LNCaP clone FGC (cell line): ENCODE data around the gene AMBRA1.
A peak's percentile ranks its signal among the peaks of the same experiment; 100 is the strongest.

Experiments
- DNase-seq: peaks from one replicate; pipeline ENCODE4 v3.0.0-alpha.2; 2011; ENCODE audit warnings: low read depth
- H3K4me3 ChIP-seq: 2 replicates; pipeline ENCODE4 v1.5.1; 2011; ENCODE audit warnings: mild to moderate bottlenecking, low read depth, low read length, control low read depth
- TF ChIP-seq, protein P1 (sequence below): IDR thresholded peaks from 2 replicates; pipeline ENCODE4 v1.5.1; 2012; ENCODE audit warnings: mild to moderate bottlenecking; ENCODE audit not compliant: control insufficient read depth, insufficient read depth; ENCODE audit errors: extremely low read depth

The AMBRA1 gene

DNA sequence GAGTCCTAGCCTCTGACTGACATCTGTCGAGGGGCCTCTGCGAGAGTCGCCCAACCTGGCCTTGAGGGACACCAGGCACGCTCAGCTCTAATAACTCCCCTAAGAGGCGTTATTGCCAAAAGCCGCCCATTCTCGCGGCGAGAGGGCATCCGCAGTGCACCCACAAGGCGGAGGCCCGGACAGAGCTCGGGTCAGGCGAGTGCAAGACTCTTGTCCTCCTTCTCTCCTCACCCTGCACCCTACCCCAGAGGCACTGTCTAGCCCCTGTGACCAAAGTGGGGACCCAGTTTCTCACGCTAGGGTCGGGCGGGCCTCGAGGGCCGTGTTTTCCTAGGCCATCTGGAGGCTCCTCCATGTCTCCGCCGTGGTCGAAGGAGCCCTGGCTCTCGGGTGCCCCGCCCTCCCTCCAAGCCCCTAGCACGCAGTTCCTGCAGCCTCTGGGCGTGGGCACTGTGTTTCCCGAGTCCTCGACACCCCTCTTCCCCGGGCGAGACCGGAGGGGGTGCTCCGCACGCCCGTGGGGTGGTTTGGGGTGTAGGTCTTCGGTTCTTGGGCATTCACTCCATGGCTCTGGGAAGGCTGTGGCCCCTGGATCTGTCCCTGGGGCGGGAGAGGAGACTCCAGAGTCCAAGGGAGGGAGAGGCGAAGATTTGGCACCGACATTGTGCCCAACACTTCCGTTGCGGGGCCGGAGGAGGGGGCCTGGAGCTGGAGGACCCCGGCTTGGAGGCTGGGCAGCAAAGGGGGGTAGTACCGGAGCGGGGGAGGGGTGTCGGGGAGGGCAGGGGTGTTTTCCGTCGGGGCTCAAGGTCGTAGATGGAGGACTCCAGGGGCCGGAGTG, 203.3 kb downstream of the AMBRA1 start:
- no peak overlapping the region for H3K4me3 ChIP-seq
- TF ChIP-seq, protein P1, sequence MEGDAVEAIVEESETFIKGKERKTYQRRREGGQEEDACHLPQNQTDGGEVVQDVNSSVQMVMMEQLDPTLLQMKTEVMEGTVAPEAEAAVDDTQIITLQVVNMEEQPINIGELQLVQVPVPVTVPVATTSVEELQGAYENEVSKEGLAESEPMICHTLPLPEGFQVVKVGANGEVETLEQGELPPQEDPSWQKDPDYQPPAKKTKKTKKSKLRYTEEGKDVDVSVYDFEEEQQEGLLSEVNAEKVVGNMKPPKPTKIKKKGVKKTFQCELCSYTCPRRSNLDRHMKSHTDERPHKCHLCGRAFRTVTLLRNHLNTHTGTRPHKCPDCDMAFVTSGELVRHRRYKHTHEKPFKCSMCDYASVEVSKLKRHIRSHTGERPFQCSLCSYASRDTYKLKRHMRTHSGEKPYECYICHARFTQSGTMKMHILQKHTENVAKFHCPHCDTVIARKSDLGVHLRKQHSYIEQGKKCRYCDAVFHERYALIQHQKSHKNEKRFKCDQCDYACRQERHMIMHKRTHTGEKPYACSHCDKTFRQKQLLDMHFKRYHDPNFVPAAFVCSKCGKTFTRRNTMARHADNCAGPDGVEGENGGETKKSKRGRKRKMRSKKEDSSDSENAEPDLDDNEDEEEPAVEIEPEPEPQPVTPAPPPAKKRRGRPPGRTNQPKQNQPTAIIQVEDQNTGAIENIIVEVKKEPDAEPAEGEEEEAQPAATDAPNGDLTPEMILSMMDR = no peak
- no peak for DNase-seq

DNA sequence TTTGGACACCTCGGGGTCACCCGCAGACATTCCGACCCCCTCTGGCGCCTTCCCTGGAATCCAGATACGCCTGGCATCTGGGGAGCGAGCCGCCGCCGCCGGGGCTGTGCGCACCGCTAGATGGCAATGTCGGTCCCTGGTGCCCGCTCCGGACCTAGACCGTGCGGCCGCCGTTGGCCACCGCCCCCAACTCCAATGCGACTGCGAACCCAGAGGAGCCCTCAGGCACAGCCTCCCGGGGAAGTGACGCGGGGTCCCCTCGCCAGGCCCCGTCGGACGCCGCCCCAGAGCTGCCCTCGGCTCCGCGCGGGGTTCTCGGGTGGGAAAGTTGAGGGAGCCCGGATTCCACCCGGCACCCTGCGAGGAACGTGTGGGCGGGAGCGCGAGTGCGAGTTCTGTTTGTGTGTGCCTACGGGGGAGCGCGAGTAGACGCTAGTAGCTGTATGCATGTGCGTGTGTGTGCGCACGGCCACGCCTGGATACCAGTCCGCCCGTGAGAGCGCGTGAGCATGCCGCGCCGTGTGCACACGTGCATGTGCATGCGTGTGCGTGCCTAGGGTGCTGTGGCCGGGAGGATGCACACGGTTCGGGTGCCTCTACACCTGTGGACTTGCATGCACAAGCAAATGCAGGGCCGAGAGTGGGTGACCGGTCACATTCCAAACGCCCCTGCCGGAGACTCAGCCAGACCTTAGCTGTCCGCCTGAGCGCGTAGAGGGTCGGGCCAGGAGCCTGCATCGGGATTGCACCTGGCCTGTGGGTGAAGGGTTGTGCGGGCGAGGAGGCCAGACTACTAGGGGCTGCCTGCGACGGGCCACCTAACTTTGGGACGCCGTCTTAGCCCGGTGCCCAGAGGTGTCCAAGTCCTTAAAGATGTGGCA, 204.1 kb downstream of the AMBRA1 start:
- TF ChIP-seq, protein P1 = peak; percentile 96
- H3K4me3 ChIP-seq = peak overlapping the region; percentile 46
- no peak for DNase-seq

DNA sequence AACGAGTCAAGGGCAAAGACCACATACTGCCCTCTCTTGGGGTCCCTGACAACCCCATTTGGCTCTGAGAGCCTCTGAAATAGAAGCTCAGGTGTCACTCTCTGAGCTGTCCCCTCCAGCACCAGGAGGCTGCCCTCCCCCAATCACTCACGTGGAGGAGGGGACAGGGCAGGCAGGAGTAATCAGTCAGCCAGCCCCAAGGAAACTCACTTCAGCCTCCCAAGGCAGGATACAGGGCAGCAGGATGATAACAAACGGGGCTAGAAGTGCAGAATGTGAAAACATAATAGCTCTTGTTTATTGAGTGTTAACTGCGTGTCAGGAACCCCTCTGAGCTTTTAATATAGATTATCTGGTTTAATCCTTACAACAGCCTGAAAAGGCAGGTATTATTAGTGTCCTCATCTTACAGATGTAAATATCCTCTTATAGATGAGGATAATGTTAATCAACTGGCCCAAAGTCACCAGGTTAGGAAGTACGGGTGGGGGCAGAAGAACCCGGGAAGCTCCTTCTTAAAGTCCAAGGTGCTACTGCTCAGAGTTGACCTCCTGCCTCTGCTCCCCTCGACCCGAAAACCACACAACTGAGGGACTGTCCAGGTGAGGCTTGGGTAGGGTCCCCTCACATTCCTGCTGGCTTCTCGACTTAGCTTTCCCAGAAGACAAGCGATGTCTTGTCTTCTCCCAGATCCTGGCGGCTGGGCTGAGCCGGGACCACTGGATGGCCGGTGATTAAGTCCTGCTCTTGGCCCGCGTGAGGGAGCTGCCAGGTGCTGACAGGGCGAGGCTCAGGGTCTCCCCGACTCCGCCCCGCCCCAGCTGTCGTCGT, 205.0 kb downstream of the AMBRA1 start:
- TF ChIP-seq, protein P1 = no peak
- no peak overlapping the region for H3K4me3 ChIP-seq
- no peak for DNase-seq

DNA sequence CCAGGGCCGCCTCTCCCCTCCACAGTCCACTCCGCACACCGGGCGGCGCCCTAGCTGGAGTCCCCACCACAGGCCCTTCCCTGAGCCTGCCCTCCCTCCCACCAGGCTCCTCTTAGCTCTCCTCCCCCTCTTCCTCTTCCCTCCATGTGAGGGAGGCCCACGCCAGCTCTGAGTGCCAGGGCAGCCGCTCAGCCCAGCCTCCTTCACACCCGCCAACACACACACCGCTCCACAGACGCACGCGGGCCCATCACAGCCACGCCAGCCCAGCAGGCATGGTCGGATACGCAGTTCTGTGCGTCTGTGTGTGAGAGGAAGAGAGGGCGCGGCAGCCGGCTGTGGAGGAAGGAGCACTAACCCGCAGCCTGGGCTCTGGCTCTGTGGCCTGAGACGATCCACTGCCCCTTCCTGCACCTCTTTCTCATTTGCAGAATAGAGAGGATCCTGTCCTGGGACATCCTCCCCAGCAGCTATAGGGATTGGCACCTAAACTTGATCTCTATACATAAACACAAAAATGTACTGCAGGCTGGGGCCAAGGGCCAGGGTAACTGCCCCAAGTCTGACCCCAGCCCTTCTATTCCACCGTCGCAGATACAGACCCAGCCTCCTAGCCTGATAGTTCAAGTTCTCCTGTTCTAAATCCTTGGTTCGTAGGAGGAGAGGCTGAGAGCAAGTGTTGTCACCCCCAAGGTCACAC, 205.8 kb downstream of the AMBRA1 start:
- no peak overlapping the region for H3K4me3 ChIP-seq
- no peak for DNase-seq
- TF ChIP-seq, protein P1 = no peak

DNA sequence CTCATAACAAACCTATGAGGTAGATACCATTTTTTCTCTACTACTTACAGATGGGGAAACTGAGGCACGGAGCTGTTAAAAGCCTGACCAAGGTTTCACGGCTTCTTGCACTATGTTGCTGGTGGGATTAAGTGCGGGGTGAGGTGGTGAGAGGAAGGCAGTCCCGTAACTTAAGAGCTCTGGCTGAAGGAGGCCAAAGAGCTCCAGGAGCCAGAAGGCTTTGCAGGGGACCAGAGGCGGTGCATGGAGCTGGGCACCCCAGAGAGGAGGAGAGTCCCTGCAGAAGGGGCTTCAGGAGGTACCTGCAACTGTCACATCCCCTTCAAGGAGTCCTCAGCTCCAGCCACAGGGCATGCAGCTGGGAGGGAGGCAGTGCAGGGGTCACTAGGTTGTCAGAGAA, 206.4 kb downstream of the AMBRA1 start:
- TF ChIP-seq, protein P1 = no peak
- no peak overlapping the region for H3K4me3 ChIP-seq
- no peak for DNase-seq

DNA sequence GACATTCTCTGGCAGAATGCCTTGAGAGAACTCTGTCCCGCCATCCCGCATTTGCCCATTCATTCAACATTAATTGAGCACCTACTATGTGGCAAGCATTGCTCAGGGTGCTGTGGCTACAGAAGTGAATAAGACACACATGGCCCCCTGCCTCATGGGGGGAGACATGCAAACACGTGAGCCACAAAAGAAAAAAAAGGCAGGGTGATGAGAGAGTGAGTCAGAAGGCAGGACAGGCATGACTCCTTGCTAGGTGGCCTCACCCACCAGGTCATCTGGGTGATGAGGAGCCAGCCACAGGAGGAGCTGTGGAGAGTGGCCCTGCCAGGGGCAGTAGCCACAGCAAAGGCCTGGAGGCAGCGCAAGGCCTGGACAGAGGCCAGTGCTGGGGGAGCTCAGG, 207.1 kb downstream of the AMBRA1 start:
- no peak overlapping the region for H3K4me3 ChIP-seq
- no peak for DNase-seq
- TF ChIP-seq, protein P1 = no peak
